ENCODE results near the gene DSCAM. TPM values are rescaled to one million over a fixed set of nuclear protein-coding genes. Genes with fewer than 3 reads are reported as not detected.

Gene DSCAM
- total and polyA plus RNA-seq, 2 experiments from 2014 or later = 0.23 to 0.42 TPM

GRCh38 chr21:40881767-40882166 is 34.8 kb upstream of the DSCAM start:
- Histone ChIP-seq H3K4me3 (no peak overlapping the region), H3K27ac (no peak overlapping the region), H3K9me3 (ENCODE audit: low read depth) (no peaks in the 10 kb centered on the region), H3K36me3 (no peaks in the 10 kb centered on the region), H3K27me3 (no peaks in the 10 kb centered on the region), H3K4me1 (ENCODE audit: low read depth) (peaks cover 4% of the 10 kb centered on the region)
- no peak for DNase-seq (ENCODE audit: low read depth in 1 of 2, low spot score in 1 of 2)
- TF ChIP-seq CTCF (IDR thresholded peaks at IDR 0.05; ENCODE audit: low read depth, low read length) = no peak

DNA sequence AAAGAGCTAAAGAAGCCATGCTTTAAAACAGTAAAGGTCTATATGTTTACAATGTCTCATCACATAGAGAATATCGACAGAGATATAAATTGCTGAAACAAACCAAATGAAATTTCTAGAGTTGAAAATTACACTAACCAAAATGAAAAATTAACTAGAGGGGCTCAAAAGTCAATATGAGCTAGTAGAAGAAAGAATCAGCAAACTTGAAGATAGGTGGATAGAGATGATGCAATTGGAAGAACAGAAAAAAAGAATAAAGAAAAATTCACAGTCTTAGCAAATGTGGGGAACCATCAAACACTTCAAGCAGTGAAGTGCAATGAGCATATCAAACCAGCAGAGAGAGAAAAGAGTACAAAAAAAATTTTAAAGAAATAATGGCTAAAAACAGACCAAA is 24.1 kb upstream of the DSCAM start:
- no peak overlapping the region for H3K27ac ChIP-seq
- no peaks in the 10 kb centered on the region for H3K36me3 ChIP-seq
- H3K4me1 ChIP-seq (ENCODE audit: low read depth) = no peaks in the 10 kb centered on the region
- TF ChIP-seq CTCF (IDR thresholded peaks at IDR 0.05; ENCODE audit: low read depth, low read length) = no peak
- H3K4me3 ChIP-seq = no peak overlapping the region
- no peaks in the 10 kb centered on the region for H3K9me3 ChIP-seq (ENCODE audit: low read depth)
- no peak for DNase-seq (ENCODE audit: low read depth in 1 of 2, low spot score in 1 of 2)
- no peaks in the 10 kb centered on the region for H3K27me3 ChIP-seq

- no peak for TF ChIP-seq CTCF (IDR thresholded peaks at IDR 0.05; ENCODE audit: low read depth, low read length)
- H3K4me1 ChIP-seq (ENCODE audit: low read depth) = no peaks in the 10 kb centered on the region
- no peaks in the 10 kb centered on the region for H3K9me3 ChIP-seq (ENCODE audit: low read depth)
Measured at GRCh38 chr21:40863839-40864238, 16.9 kb upstream of the DSCAM start.

GRCh38 chr21:40858517-40858916 is 11.6 kb upstream of the DSCAM start:
- H3K4me1 ChIP-seq (ENCODE audit: low read depth) = no peaks in the 10 kb centered on the region
- no peaks in the 10 kb centered on the region for H3K36me3 ChIP-seq
- TF ChIP-seq CTCF (IDR thresholded peaks at IDR 0.05; ENCODE audit: low read depth, low read length) = no peak
- H3K27me3 ChIP-seq = no peaks in the 10 kb centered on the region
- no peak overlapping the region for H3K27ac ChIP-seq
- no peak for DNase-seq (ENCODE audit: low read depth in 1 of 2, low spot score in 1 of 2)
- no peak overlapping the region for H3K4me3 ChIP-seq
- H3K9me3 ChIP-seq (ENCODE audit: low read depth) = no peaks in the 10 kb centered on the region

More at GRCh38 chr21:40863839-40864238, 16.9 kb upstream of the DSCAM start:
- H3K4me3 ChIP-seq = no peak overlapping the region
- H3K36me3 ChIP-seq = no peaks in the 10 kb centered on the region
- no peaks in the 10 kb centered on the region for H3K27me3 ChIP-seq
- no peak for DNase-seq (ENCODE audit: low read depth in 1 of 2, low spot score in 1 of 2)
- H3K27ac ChIP-seq = no peak overlapping the region

GRCh38 chr21:40853956-40854688 is 7.2 kb upstream of the DSCAM start:
- DNase-seq (ENCODE audit: low read depth in 1 of 2, low spot score in 1 of 2) = no peak

More at GRCh38 chr21:40853956-40854688, 7.2 kb upstream of the DSCAM start:
- no peaks in the 10 kb centered on the region for H3K4me1 ChIP-seq (ENCODE audit: low read depth)
- no peak overlapping the region for H3K27ac ChIP-seq
- H3K27me3 ChIP-seq = peaks cover 20% of the 10 kb centered on the region
- no peak for TF ChIP-seq CTCF (IDR thresholded peaks at IDR 0.05; ENCODE audit: low read depth, low read length)
- H3K4me3 ChIP-seq = no peak overlapping the region
- no peaks in the 10 kb centered on the region for H3K36me3 ChIP-seq
- H3K9me3 ChIP-seq (ENCODE audit: low read depth) = no peaks in the 10 kb centered on the region
